Motor neuron (in vitro differentiated cells): ENCODE data around the gene SUPT6H. TPM values are rescaled to one million over a fixed set of nuclear protein-coding genes. Genes with fewer than 3 reads are reported as not detected.
"Not testable (repeated sequence)": the region's sequence is repeated elsewhere in the genome, so short reads cannot be mapped to it uniquely, and the experiment has no call there.

Experiments used
- ATAC-seq, 8 experiments: fragments of 200-7000 bp; cut with Tn5 transposase; replicated peaks in 6 of 8; 2 replicates each; pipeline ENCODE4 v1.8.0; 2021; ENCODE audit warnings: mild to moderate bottlenecking in 8 of 8, moderate library complexity in 8 of 8
- H3K27ac ChIP-seq, 2 donors: fragments of 250-450 bp; sonication (Bioruptor Pico); 2 replicates each; pipeline ENCODE4 v1.9.0; 2021; ENCODE audit warnings: antibody characterized with exemption in 2 of 2, mild to moderate bottlenecking in 2 of 2, moderate library complexity in 1 of 2
- H3K4me1 ChIP-seq, 2 donors: fragments of 250-450 bp; sonication (Bioruptor Pico); replicated peaks in 1 of 2; 2 replicates each; pipeline ENCODE4 v1.6.1; 2021; ENCODE audit warnings: antibody characterized with exemption in 2 of 2, mild to moderate bottlenecking in 2 of 2, moderate library complexity in 1 of 2
- H3K4me3 ChIP-seq, 5 donors: fragments of 250-450 bp; sonication (Bioruptor Pico); 2 replicates each; pipeline ENCODE4 v1.9.0; 2021; ENCODE audit warnings: antibody characterized with exemption in 5 of 5, mild to moderate bottlenecking in 5 of 5, moderate library complexity in 4 of 5
- WGBS, 10 experiments: fragments of 450-650 bp; shearing (Covaris generic); methylation state at CpG; one replicate each; pipeline ENCODE4 v1.0.0; 2022; 5-methylcytosine and 5-hydroxymethylcytosine counted together
- in situ Hi-C, 9 experiments: fragments of 400-800 bp; cut with MboI; loops; one replicate each; pipeline ENCODE4 v1.15.0; 2021; ENCODE audit warnings: low sequenced_read_pairs in 9 of 9, low pct_unique_long_range_greater_than_20kb in 2 of 9; ENCODE audit not compliant: unreplicated experiment in 9 of 9
- total RNA-seq, 8 experiments: library from RNA; unstranded; fragments of 300-600 nt; gene quantifications; 2 replicates each; pipeline versions ENCODE4 v1.2.3 to v1.2.4, GENCODE V29; 2022

Gene SUPT6H
- total RNA-seq, 8 experiments from 2014 or later, result 23.1 to 109 (median 45.0) TPM

GRCh38 chr17:28658766-28659496 lies 3.1 kb upstream of the SUPT6H start:
- WGBS, 10 experiments, result no CpG with 5 or more reads among the region's 46 CpGs
- ATAC-seq, H3K4me3 ChIP-seq, H3K27ac ChIP-seq, in situ Hi-C loops: not testable (repeated sequence)
- peaks cover 2 to 13% of the 10 kb centered on the region in 2 donors for H3K4me1 ChIP-seq

DNA sequence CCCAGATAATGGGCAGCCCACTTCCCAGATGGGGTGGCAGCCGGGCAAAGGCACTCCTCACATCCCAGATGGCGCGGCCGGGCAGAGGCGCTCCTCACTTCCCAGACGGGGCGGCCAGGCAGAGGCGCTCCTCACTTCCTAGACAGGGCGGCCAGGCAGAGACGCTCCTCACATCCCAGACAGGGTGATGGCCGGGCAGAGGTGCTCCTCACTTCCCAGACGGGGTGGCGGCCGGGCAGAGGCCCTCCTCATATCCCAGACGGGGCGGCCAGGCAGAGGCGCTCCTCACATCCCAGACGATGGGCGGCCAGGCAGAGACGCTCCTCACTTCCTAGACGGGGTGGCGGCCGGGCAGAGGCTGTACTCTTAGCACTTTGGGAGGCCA lies 2.5 kb upstream of the SUPT6H start:
- peaks cover 2 to 13% of the 10 kb centered on the region in 2 donors for H3K4me1 ChIP-seq
- H3K27ac ChIP-seq, in situ Hi-C loops, ATAC-seq, H3K4me3 ChIP-seq: not testable (repeated sequence)
- 90% methylated on average over 2 of the region's 23 CpGs; no CpG with 5 or more reads in 9 of the 10 experiments for WGBS, 10 experiments

DNA sequence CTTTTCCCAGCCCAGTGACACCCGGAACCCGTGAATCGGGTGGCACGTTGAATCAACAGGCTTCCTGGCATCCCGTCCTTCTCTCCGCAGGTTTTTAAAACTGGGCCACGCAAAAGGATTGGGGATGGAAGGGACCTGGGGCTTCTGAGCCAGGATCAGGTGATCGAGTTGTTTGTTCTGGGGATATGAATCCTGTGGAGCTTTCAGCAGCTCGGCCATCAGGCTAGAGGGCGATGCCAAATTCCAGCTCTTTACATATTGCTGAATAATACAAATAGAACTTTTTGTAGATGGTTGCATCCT lies 473 bp downstream of the SUPT6H start:
- peak in 6 of 8 experiments; percentile 4 to 49 (median 12) for ATAC-seq
- in situ Hi-C loops, result no loop called here
- Histone ChIP-seq H3K4me3 (peak overlapping the region; percentile 70 to 94 (median 84)), H3K27ac (peak overlapping the region; percentile 98 to 99), H3K4me1 (peaks cover 2 to 13% of the 10 kb centered on the region in 2 donors)
- WGBS, 10 experiments, result 0% methylated on average over 1 to 9 of the region's 10 CpGs; no CpG with 5 or more reads in 6 of the 10 experiments

DNA sequence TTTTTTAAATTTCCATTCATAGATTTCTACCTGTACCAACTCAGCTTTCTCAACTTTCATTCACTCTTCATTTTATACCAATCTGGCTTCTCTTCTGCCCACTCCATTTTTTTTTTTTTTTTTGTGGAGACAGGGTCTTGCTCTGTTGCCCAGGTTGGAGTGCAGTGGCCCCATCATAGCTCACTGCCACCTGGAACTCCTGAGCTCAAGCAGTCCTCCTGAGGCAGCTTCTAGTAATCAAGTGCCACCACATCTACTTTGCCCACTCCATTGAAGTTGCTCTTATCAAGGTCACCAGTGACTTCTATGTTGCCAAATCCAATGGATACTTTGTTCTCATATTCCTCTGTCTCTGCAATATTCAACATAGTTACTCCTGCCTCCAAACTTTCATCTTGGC lies 1.7 kb downstream of the SUPT6H start:
- Histone ChIP-seq H3K4me3 (peak overlapping the region in 1 of 5 donors; percentile 91), H3K4me1 (peaks cover 2 to 13% of the 10 kb centered on the region in 2 donors), H3K27ac (no peak overlapping the region)
- in situ Hi-C loops, result no loop called here
- no peak for ATAC-seq

- Histone ChIP-seq H3K4me3 (no peak overlapping the region), H3K27ac (no peak overlapping the region), H3K4me1 (peaks cover 0 to 8% of the 10 kb centered on the region in 2 donors)
- 86% methylated on average over 2 of the region's 2 CpGs; no CpG with 5 or more reads in 9 of the 10 experiments for WGBS, 10 experiments
- no peak for ATAC-seq
- in situ Hi-C loops, result no loop called here
These were observed 4.0 kb downstream of the SUPT6H start for GRCh38 chr17:28665994-28666393.

GRCh38 chr17:28667870-28668269 lies 5.9 kb downstream of the SUPT6H start:
- H3K4me3 ChIP-seq, result no peak overlapping the region
- in situ Hi-C loops, result no loop called here
- H3K27ac ChIP-seq, result no peak overlapping the region
- H3K4me1 ChIP-seq, result peaks cover 0 to 7% of the 10 kb centered on the region in 2 donors
- 25 to 80% (median 60%) methylated on average over 1 of the region's 1 CpG; no CpG with 5 or more reads in 5 of the 10 experiments for WGBS, 10 experiments
- ATAC-seq, result peak; percentile 38 to 97 (median 75)

DNA sequence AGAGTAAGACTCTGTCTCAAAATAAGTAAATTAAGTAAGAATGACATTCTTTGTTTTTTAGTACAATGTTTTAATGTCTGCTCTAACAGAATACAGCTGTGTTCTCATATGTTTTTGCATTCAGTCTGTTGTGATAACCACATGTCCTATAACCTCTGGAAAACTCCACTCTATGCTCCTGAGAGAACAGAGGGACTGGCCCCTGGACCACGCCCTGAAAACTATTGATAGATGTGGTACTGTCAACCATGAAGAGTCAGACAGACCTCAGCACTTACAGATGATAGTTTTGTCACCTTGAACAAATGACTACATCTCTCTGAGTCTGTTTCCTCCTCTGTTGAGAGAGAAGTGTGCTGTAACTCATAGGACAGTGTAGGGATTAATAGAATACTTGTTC lies 7.9 kb downstream of the SUPT6H start:
- 100% methylated on average over 1 of the region's 1 CpG; no CpG with 5 or more reads in 6 of the 10 experiments for WGBS, 10 experiments
- Histone ChIP-seq H3K4me3 (no peak overlapping the region), H3K4me1 (no peaks in the 10 kb centered on the region), H3K27ac (no peak overlapping the region)
- in situ Hi-C loops, result no loop called here
- ATAC-seq, result no peak

GRCh38 chr17:28675490-28675889 lies 13.5 kb downstream of the SUPT6H start:
- 78 to 100% (median 100%) methylated on average over 1 to 3 of the region's 3 CpGs; no CpG with 5 or more reads in 4 of the 10 experiments for WGBS, 10 experiments
- no peaks in the 10 kb centered on the region for H3K4me1 ChIP-seq
- in situ Hi-C loops, result no loop called here
- H3K4me3 ChIP-seq, result no peak overlapping the region
- ATAC-seq, result peak in 1 of 8 experiments; percentile 36
- H3K27ac ChIP-seq, result no peak overlapping the region

DNA sequence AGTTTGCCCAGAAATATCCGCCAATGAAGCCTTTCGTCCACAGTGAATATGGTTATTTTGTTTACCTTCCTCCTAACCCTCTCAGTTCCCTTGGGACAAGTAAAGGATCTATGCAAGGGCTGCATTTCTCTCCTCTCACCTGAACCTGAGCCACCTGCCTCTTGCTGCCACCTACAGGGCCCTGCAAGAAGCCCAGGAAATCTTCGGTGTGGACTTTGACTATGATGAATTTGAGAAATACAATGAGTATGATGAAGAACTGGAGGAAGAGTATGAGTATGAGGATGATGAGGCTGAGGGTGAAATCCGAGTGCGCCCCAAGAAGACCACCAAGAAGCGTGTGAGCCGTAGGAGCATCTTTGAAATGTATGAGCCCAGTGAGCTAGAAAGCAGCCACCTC lies 14.0 kb downstream of the SUPT6H start:
- H3K4me1 ChIP-seq, result no peaks in the 10 kb centered on the region
- 63 to 100% (median 93%) methylated on average over 1 to 7 of the region's 7 CpGs; no CpG with 5 or more reads in 1 of the 10 experiments for WGBS, 10 experiments
- H3K4me3 ChIP-seq, result no peak overlapping the region
- peak in 1 of 8 experiments; percentile 34 for ATAC-seq
- H3K27ac ChIP-seq, result no peak overlapping the region
- in situ Hi-C loops, result no loop called here

GRCh38 chr17:28682655-28683054 lies 20.6 kb downstream of the SUPT6H start:
- ATAC-seq, result no peak
- Histone ChIP-seq H3K4me1 (no peaks in the 10 kb centered on the region), H3K4me3 (no peak overlapping the region), H3K27ac (no peak overlapping the region)
- in situ Hi-C loops, result no loop called here
- WGBS, 10 experiments, result 89 to 100% (median 98%) methylated on average over 1 to 7 of the region's 11 CpGs; no CpG with 5 or more reads in 4 of the 10 experiments

DNA sequence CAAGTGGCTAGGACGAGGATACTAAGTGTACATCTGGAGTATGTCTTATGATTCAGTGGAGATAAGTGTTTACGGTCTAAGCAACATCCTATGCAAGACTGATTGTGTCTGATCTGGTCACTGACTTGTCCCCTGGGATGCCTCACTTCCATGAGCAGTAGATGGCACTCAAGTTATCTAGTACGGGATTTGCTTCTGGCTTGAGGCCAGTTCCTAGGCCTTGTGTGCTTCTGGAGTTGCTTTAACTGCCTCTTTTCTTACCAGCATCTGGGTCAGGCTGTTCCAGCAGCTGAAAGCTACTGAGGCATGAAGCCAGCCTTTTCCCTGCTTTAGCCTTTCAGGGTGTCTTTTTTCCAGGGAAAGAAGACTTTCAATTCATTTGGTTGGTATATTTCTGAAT lies 23.0 kb downstream of the SUPT6H start:
- ATAC-seq, result peak in 3 of 8 experiments; percentile 32 to 57 (median 49)
- no peak overlapping the region for H3K4me3 ChIP-seq
- 30 to 100% (median 80%) methylated on average over 1 to 2 of the region's 3 CpGs; no CpG with 5 or more reads in 3 of the 10 experiments for WGBS, 10 experiments
- in situ Hi-C loops, result no loop called here
- H3K4me1 ChIP-seq, result no peaks in the 10 kb centered on the region
- no peak overlapping the region for H3K27ac ChIP-seq

DNA sequence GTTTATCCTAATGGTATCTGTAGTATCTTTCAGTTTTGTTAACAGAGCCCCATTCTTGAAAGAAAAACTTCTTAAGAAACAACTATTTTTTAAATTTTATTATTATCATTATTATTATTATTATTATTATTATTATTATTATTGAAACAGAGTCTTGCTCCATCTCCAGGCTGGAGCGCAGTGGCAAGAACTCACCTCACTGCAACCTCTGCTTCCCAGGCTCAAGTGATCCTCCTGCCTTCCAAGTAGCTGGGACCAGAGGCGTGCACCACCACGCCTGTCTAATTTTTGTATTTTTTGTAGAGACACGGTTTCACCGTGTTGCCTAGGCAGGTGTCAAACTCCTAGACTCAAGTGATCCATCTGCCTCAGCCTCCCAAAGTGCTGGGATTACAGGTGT lies 23.4 kb downstream of the SUPT6H start:
- 74 to 100% (median 92%) methylated on average over 1 to 5 of the region's 5 CpGs; no CpG with 5 or more reads in 2 of the 10 experiments for WGBS, 10 experiments
- in situ Hi-C loops, result no loop called here
- Histone ChIP-seq H3K4me1 (no peaks in the 10 kb centered on the region), H3K27ac (no peak overlapping the region), H3K4me3 (no peak overlapping the region)
- ATAC-seq, result no peak

DNA sequence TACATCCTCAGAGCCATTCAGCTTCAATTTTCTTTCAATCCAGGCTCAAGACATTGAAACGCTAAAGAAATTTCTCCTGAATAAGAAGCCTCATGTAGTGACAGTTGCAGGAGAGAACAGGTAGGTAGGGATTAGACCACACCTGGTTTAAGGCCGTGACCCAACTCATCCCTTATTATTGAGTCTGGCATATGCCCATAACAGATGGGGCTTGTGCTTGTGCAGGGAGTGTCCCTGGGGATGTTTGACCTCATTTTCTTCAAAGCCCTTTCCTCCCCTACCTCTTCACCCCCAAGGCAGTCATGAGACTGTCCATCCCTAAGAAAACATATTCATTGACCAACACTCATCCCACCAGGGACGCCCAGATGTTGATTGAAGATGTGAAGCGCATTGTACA lies 24.3 kb downstream of the SUPT6H start:
- H3K4me3 ChIP-seq, result no peak overlapping the region
- no peaks in the 10 kb centered on the region for H3K4me1 ChIP-seq
- 71 to 100% (median 88%) methylated on average over 1 to 4 of the region's 4 CpGs; no CpG with 5 or more reads in 2 of the 10 experiments for WGBS, 10 experiments
- in situ Hi-C loops, result no loop called here
- peak in 1 of 8 experiments; percentile 29 for ATAC-seq
- H3K27ac ChIP-seq, result no peak overlapping the region

DNA sequence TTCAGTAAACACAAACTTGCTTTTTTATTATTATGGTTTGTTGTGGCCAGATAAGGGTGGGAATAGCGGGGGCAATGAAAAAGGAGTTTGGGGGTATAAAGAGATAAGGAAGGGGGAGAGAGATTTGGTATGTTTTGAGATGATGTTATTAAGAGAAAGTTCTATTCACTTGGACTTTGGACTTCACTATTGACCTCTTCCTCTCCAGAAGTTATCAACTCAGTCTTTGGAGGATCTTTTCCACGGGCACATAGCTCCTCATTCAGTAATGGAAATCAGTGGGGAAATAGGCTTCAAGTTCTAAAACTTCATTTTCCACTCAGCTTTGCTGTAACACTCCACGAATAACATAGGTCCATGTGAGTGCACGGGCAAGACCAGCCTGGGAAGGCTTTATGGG lies 26.5 kb downstream of the SUPT6H start:
- Histone ChIP-seq H3K27ac (no peak overlapping the region), H3K4me3 (no peak overlapping the region), H3K4me1 (peaks cover 0 to 2% of the 10 kb centered on the region in 2 donors)
- WGBS, 10 experiments, result 78 to 100% (median 95%) methylated on average over 1 to 4 of the region's 4 CpGs
- no peak for ATAC-seq
- in situ Hi-C loops, result no loop called here
